ENCODE data around the gene INHA.

Gene INHA

GRCh38 chr2:219541611-219542180 lies 30.4 kb upstream of the INHA start:
- TF ChIP-seq CREB1 (IDR thresholded peaks at IDR 0.05; ENCODE audit: low read depth) = peak; percentile 38; the same call in 1 of the 2 replicates
- TF ChIP-seq TAF1 (IDR thresholded peaks at IDR 0.05; ENCODE audit: low read depth) = no peak
- 0 out of 2 replicates have a peak, but pooled peaks have one; percentile 12 for TF ChIP-seq TEAD4 (IDR thresholded peaks at IDR 0.05)
- 0 out of 2 replicates have a peak, but pooled peaks have one; percentile 36 for TF ChIP-seq USF1 (IDR thresholded peaks at IDR 0.05)
- TF ChIP-seq MAX (IDR thresholded peaks at IDR 0.05) = peak; percentile 84
- TF ChIP-seq CEBPB (IDR thresholded peaks at IDR 0.05) = no peak
- 0 out of 2 replicates have a peak, but pooled peaks have one; percentile 60 for TF ChIP-seq ZBTB7A (IDR thresholded peaks at IDR 0.05; ENCODE audit: low read depth)
- TF ChIP-seq EP300 (IDR thresholded peaks at IDR 0.05; ENCODE audit: borderline replicate concordance) = no peak
- peak; percentile 51 for TF ChIP-seq RAD21 (IDR thresholded peaks at IDR 0.05; ENCODE audit: low read depth)
- no peak for TF ChIP-seq FOXM1 (IDR thresholded peaks at IDR 0.05; ENCODE audit: borderline replicate concordance, low read depth)
- no peak for TF ChIP-seq REST (IDR thresholded peaks at IDR 0.05; ENCODE audit: low read depth)
- TF ChIP-seq YY1 (IDR thresholded peaks at IDR 0.05; ENCODE audit: low read depth) = peak; percentile 69
- peak; percentile 54; the same call in 1 of the 2 replicates for TF ChIP-seq NFIC (IDR thresholded peaks at IDR 0.05)
- TF ChIP-seq TCF12 (IDR thresholded peaks at IDR 0.05; ENCODE audit: low read depth) = peak; percentile 77
- peak; percentile 51; the same call in 1 of the 2 replicates for TF ChIP-seq EGR1 (IDR thresholded peaks at IDR 0.05)

DNA sequence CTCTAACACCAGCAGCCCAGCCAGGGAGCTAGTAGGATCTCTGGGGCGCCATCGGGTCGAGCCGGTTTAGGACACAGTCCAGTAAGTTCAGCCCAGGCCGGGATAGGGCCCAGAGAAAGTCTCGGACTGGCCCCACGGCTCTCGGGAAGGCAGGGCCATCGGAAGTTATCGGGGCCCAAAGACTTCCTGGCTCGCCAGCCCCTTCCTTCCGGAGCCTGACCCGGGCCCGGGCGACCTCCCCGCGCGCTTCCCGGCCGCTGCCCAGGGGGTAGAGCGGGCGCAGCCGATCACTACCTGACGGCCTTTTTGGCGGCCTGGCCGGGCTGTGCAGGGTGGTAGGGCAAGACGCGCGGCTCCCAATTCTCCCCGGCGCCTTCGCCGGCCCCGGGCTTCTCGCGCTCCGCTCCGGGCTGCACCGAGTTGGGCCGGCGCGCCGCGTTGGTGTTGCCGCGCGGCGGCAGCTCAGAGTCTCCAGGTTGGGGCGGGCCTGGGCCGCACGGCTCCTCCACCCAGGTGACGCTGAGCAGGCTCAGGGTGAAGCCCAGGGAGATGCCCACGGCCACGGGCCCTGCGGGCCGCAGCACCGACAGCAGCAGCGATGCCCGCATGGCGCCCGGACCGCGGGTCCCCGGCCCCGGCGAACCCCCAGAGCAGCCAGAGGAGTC lies 29.0 kb upstream of the INHA start:
- TF ChIP-seq EP300 (IDR thresholded peaks at IDR 0.05; ENCODE audit: borderline replicate concordance) (no peak), MAX (IDR thresholded peaks at IDR 0.05) (no peak; the same call in 1 of the 2 replicates), TCF12 (IDR thresholded peaks at IDR 0.05; ENCODE audit: low read depth) (0 out of 2 replicates have a peak, but pooled peaks have one; percentile 15), NFIC (IDR thresholded peaks at IDR 0.05) (no peak), CREB1 (IDR thresholded peaks at IDR 0.05; ENCODE audit: low read depth) (no peak), TEAD4 (IDR thresholded peaks at IDR 0.05) (no peak), YY1 (IDR thresholded peaks at IDR 0.05; ENCODE audit: low read depth) (no peak), FOXM1 (IDR thresholded peaks at IDR 0.05; ENCODE audit: borderline replicate concordance, low read depth) (no peak), CEBPB (IDR thresholded peaks at IDR 0.05) (no peak), TAF1 (IDR thresholded peaks at IDR 0.05; ENCODE audit: low read depth) (peak; percentile 30), ZBTB7A (IDR thresholded peaks at IDR 0.05; ENCODE audit: low read depth) (no peak; the same call in 1 of the 2 replicates), RAD21 (IDR thresholded peaks at IDR 0.05; ENCODE audit: low read depth) (no peak), EGR1 (IDR thresholded peaks at IDR 0.05) (no peak), REST (IDR thresholded peaks at IDR 0.05; ENCODE audit: low read depth) (peak; percentile 70), USF1 (IDR thresholded peaks at IDR 0.05) (no peak)

DNA sequence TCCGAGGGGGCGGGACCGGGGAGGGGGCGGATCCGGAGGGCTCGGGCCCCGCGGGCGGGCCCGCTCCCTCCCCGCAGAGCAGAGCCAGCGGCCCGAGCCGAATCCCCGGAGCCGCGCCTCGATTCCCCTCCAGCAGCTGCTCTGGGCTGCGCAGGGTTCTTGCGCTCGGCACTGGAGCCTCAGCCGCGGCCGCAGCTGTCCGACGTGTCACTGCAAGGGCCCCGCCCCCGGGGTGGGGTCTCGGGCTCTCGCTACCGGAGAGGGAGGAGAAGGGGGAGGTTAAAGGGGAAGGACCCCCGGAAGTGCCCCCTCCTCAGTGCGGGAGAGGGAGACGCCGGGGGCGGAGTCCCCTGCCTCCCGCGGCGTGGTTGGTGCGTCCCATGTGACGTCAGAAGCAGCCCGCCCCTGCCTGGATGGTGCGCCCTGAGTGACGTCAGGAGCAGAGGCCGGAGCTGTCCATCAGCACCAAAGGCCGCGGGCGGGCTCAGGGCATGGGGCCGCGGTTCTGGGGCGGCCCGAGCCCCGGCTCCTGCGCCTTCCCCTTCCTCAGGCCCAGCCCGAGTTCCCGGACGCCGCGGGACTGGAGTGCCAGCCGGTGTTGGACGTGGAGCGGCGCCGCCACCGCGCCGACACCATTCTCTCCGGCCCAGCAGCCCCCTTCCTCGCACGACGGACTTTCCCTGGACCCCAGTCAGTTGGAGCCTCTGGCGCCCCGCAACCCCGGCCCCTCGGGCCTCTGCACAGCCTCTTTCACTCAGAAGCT lies 28.3 kb upstream of the INHA start, which contains the start of the genes CHPF and TMEM198:
CHPF (minus strand) TSS at position 214 of the 763 bp plus-strand sequence. CDS start 271 bp downstream, outside the sequence.
TMEM198 (plus strand) TSS at position 433 of the 763 bp plus-strand sequence. CDS start 700 bp downstream, outside the sequence.
- TF ChIP-seq EP300 (IDR thresholded peaks at IDR 0.05; ENCODE audit: borderline replicate concordance) = no peak
- peak; percentile 95 for TF ChIP-seq CREB1 (IDR thresholded peaks at IDR 0.05; ENCODE audit: low read depth)
- no peak for TF ChIP-seq EGR1 (IDR thresholded peaks at IDR 0.05)
- TF ChIP-seq ZBTB7A (IDR thresholded peaks at IDR 0.05; ENCODE audit: low read depth) = peak; percentile 100
- no peak for TF ChIP-seq NFIC (IDR thresholded peaks at IDR 0.05)
- TF ChIP-seq MAX (IDR thresholded peaks at IDR 0.05) = peak; percentile 28; the same call in 1 of the 2 replicates
- no peak for TF ChIP-seq YY1 (IDR thresholded peaks at IDR 0.05; ENCODE audit: low read depth)
- TF ChIP-seq TEAD4 (IDR thresholded peaks at IDR 0.05) = no peak
- TF ChIP-seq FOXM1 (IDR thresholded peaks at IDR 0.05; ENCODE audit: borderline replicate concordance, low read depth) = no peak
- TF ChIP-seq TAF1 (IDR thresholded peaks at IDR 0.05; ENCODE audit: low read depth) = peak; percentile 84
- peak; percentile 94 for TF ChIP-seq REST (IDR thresholded peaks at IDR 0.05; ENCODE audit: low read depth)
- 0 out of 2 replicates have a peak, but pooled peaks have one; percentile 19 for TF ChIP-seq USF1 (IDR thresholded peaks at IDR 0.05)

Data from Ishikawa (cell line).